ENCODE measurements around the gene DDIT3. TPM values are rescaled to one million over a fixed set of nuclear protein-coding genes. Genes with fewer than 3 reads are reported as not detected.
"Not testable (repeated sequence)": the region's sequence is repeated elsewhere in the genome, so short reads cannot be mapped to it uniquely, and the experiment has no call there.

Gene DDIT3
- total RNA-seq, 2 experiments from 2014 or later: 32.3 to 42.7 TPM

- no peak overlapping the region for H2AFZ ChIP-seq (ENCODE audit: low read length)
- no peaks in the 10 kb centered on the region for H3K4me1 ChIP-seq (ENCODE audit: insufficient read depth, low read length, poor library complexity, severe bottlenecking)
- CTCF ChIA-PET (ENCODE audit: unreplicated experiment): no interaction called here
- H3K27ac ChIP-seq (ENCODE audit: low read depth, low read length, poor library complexity, severe bottlenecking): no peak overlapping the region
- no TSS peak for BruUV-seq (replicated peaks)
- peaks cover 80% of the 10 kb centered on the region for H3K36me3 ChIP-seq (ENCODE audit: insufficient read depth, low read length)
- H3K9me3 ChIP-seq (ENCODE audit: low read length): no peaks in the 10 kb centered on the region
- no peaks in the 10 kb centered on the region for H3K79me2 ChIP-seq (ENCODE audit: insufficient read depth, low read depth, low read length)
- no peak for TF ChIP-seq CTCF (conservative IDR thresholded peaks at IDR 0.05; ENCODE audit: low read length)
- TF ChIP-seq EZH2phosphoT487 (IDR thresholded peaks at IDR 0.05; ENCODE audit: borderline replicate concordance, low read depth, low read length): no peak
- H3K9me2 ChIP-seq (ENCODE audit: insufficient read depth, low read length): no peaks in the 10 kb centered on the region
- intact Hi-C loops (cut with micrococcal nuclease; ENCODE audit: unreplicated experiment): no loop called here
- H4K20me1 ChIP-seq (ENCODE audit: insufficient read depth, low read length): no peaks in the 10 kb centered on the region
- no peak for DNase-seq (ENCODE audit: low spot score)
- no peak overlapping the region for H3K4me3 ChIP-seq (ENCODE audit: low read depth, low read length, poor library complexity, severe bottlenecking)
- POLR2A ChIA-PET: no interaction called here
- H3K4me2 ChIP-seq (ENCODE audit: low read length): no peak overlapping the region
Observed at GRCh38 chr12:57511161-57511560, 9.2 kb downstream of the DDIT3 start.

GRCh38 chr12:57507796-57508195 lies 12.5 kb downstream of the DDIT3 start:
- H3K27ac ChIP-seq (ENCODE audit: low read depth, low read length, poor library complexity, severe bottlenecking); H3K4me2 ChIP-seq (ENCODE audit: low read length); POLR2A ChIA-PET; DNase-seq (ENCODE audit: low spot score); H2AFZ ChIP-seq (ENCODE audit: low read length); H3K4me1 ChIP-seq (ENCODE audit: insufficient read depth, low read length, poor library complexity, severe bottlenecking); H3K79me2 ChIP-seq (ENCODE audit: insufficient read depth, low read depth, low read length); CTCF ChIA-PET (ENCODE audit: unreplicated experiment); H3K9me2 ChIP-seq (ENCODE audit: insufficient read depth, low read length); BruUV-seq (replicated peaks); H3K4me3 ChIP-seq (ENCODE audit: low read depth, low read length, poor library complexity, severe bottlenecking); H4K20me1 ChIP-seq (ENCODE audit: insufficient read depth, low read length); H3K9me3 ChIP-seq (ENCODE audit: low read length); intact Hi-C loops (cut with micrococcal nuclease; ENCODE audit: unreplicated experiment): not testable (repeated sequence)
- peaks cover 83% of the 10 kb centered on the region for H3K36me3 ChIP-seq (ENCODE audit: insufficient read depth, low read length)

- H4K20me1 ChIP-seq (ENCODE audit: insufficient read depth, low read length); intact Hi-C loops (cut with micrococcal nuclease; ENCODE audit: unreplicated experiment); H3K9me3 ChIP-seq (ENCODE audit: low read length); CTCF ChIA-PET (ENCODE audit: unreplicated experiment); BruUV-seq (replicated peaks); H3K4me1 ChIP-seq (ENCODE audit: insufficient read depth, low read length, poor library complexity, severe bottlenecking); H3K27ac ChIP-seq (ENCODE audit: low read depth, low read length, poor library complexity, severe bottlenecking); H3K4me2 ChIP-seq (ENCODE audit: low read length); H3K9me2 ChIP-seq (ENCODE audit: insufficient read depth, low read length); H3K79me2 ChIP-seq (ENCODE audit: insufficient read depth, low read depth, low read length); H3K4me3 ChIP-seq (ENCODE audit: low read depth, low read length, poor library complexity, severe bottlenecking); DNase-seq (ENCODE audit: low spot score); H2AFZ ChIP-seq (ENCODE audit: low read length): not testable (repeated sequence)
- POLR2A ChIA-PET: interaction anchor here (0.7 to 0.8 kb wide), 2 partner anchors 10 to 352 kb away, joined by 3 read pairs; no protein-coding TSS in a partner anchor
- peaks cover 83% of the 10 kb centered on the region for H3K36me3 ChIP-seq (ENCODE audit: insufficient read depth, low read length)
Observed at GRCh38 chr12:57506541-57506940, 13.8 kb downstream of the DDIT3 start.

GRCh38 chr12:57502311-57502969 lies 17.9 kb downstream of the DDIT3 start:
- H3K9me2 ChIP-seq (ENCODE audit: insufficient read depth, low read length); CTCF ChIA-PET (ENCODE audit: unreplicated experiment); BruUV-seq (replicated peaks); H3K79me2 ChIP-seq (ENCODE audit: insufficient read depth, low read depth, low read length); H3K4me2 ChIP-seq (ENCODE audit: low read length); intact Hi-C loops (cut with micrococcal nuclease; ENCODE audit: unreplicated experiment); DNase-seq (ENCODE audit: low spot score); H2AFZ ChIP-seq (ENCODE audit: low read length); H3K4me3 ChIP-seq (ENCODE audit: low read depth, low read length, poor library complexity, severe bottlenecking); H3K27ac ChIP-seq (ENCODE audit: low read depth, low read length, poor library complexity, severe bottlenecking); H4K20me1 ChIP-seq (ENCODE audit: insufficient read depth, low read length); H3K9me3 ChIP-seq (ENCODE audit: low read length); H3K4me1 ChIP-seq (ENCODE audit: insufficient read depth, low read length, poor library complexity, severe bottlenecking): not testable (repeated sequence)
- POLR2A ChIA-PET: interaction anchor here (0.6 to 1.1 kb wide), 3 partner anchors 11 to 15 kb away, joined by 3 to 5 read pairs (median 3); no protein-coding TSS in a partner anchor
- H3K36me3 ChIP-seq (ENCODE audit: insufficient read depth, low read length): peaks cover 88% of the 10 kb centered on the region
